SW480 (cell line): ENCODE measurements around the gene SYT2.
"Not testable (repeated sequence)": the region's sequence is repeated elsewhere in the genome, so short reads cannot be mapped to it uniquely, and the experiment has no call there.

Experiments used
- DNase-seq: peaks from one replicate; pipeline ENCODE4 v3.0.0-alpha.2; 2016; ENCODE audit warnings: low spot score

SYT2 gene

GRCh38 chr1:202643397-202644218 lies 66.6 kb downstream of the SYT2 start:
- DNase-seq: no peak

GRCh38 chr1:202642619-202643291 lies 67.5 kb downstream of the SYT2 start:
- DNase-seq: no peak

- DNase-seq: no peak
These were observed 68.0 kb downstream of the SYT2 start for GRCh38 chr1:202642212-202642611.

DNA sequence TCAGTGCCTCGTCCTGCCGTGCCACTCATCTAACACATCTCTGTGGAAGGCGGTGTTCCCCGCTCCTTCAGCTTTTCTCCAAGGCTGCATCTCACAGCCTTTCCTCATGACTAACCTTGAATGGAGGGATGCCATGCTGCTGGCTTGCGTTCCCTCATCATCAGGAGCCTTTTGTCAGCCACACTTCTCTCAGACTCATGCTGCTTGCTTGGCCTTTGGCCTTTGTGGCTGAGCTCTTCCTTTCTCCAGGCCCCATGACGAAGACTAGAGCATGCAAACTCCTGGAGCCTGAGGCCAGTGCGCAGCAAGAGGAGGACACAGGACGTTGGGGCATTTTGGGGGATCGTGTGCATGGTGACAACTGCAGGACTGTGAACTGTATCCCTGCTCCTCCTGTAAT lies 70.8 kb downstream of the SYT2 start:
- no peak for DNase-seq

GRCh38 chr1:202638701-202639305 lies 71.5 kb downstream of the SYT2 start:
- not testable (repeated sequence) for DNase-seq

DNA sequence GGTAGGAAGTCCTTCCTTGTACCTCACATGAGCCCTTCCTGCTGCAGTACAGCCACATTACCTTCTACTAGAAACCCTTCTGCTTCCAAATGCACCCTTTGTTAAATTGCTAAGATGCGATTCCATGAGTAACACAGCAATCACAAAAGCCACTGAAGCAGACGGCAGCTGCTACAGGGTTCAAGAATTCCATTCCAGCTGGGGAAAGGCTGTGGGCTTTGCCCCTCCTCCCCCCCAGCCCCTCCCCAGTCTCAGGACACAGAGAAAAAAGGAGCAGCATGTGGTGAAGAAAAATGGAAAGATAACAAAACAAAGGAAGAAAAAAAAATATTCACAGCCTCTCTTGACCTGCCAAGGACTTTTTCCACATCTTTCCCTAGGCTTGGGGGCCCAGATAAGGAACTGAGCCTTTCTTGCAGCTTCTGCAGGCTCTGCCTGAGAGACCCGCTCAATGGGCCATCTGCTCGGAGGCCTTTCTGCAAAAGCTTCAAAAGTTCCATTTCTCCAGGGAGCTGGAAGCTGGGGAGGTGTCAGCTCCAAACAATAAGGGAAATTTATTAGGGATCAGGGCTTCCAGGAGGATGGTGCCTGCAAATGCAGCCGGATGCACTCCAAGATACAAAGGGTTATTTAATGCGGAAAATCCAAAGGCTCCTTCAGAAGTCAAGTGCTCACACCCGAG lies 72.1 kb downstream of the SYT2 start:
- no peak for DNase-seq

- not testable (repeated sequence) for DNase-seq
These were observed 72.8 kb downstream of the SYT2 start for GRCh38 chr1:202637321-202638018.

- DNase-seq: not testable (repeated sequence)
These were observed 74.1 kb downstream of the SYT2 start for GRCh38 chr1:202636171-202636570.

DNA sequence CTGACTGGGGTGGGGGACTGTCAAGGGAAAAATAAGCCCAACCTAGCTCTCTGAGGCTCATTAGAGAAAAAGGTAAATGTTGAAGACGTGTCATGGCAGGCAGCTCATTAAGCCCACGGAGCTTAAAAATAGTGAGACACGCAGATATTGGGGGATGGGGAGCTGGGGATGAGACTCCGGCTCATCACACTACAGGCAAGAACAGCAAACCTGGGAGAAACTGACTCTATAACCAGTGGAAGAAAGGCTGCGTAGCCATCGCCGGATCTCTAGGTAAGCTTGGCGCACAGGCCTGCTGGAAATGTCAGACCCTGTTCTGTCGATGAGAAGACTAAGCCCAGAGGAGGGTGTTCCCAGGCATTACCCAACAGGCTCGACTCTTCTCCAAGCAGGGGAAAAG lies 78.0 kb downstream of the SYT2 start:
- no peak for DNase-seq

DNA sequence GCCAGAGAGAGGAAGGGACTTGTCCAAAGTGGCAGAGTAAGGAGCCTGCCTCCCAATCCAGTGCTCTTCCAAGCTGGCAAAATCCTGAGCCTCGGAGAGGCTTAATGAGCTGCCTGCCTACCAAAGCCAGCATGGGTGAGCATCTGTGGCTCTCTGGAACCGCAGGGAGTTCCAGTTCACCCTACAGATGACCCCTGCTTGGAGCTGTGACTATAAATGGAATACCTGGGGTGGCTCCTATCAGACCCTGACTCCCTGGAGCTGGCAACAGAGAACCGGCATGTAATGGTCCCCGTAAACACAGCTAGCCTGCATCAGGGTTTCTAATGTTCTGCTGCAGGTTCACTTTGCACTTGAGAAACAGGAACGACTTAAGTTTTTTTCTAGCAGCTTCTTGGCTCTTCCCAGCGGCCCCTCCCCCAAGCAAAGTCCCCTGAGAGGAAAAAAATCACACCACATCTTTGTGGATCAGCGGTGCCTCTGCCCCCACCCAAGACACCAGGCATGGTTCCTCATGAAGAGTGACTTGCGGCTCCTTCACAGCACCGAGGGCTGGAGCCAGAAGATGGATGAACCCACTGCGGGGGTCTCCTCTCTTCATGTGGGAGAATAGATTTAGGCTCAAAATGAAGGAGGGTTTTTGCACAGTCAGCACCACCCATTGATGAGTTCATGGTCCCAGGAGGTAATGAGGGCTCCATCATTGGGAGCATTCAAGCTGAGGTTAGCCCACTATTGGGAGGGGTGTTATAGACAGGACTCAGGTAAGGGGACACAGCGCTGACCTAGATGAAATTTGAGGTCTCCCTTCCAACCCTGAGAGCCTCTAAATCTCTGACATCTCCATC lies 79.0 kb downstream of the SYT2 start:
- DNase-seq: no peak

- no peak for DNase-seq
These were observed 79.7 kb downstream of the SYT2 start for GRCh38 chr1:202630541-202630940.

DNA sequence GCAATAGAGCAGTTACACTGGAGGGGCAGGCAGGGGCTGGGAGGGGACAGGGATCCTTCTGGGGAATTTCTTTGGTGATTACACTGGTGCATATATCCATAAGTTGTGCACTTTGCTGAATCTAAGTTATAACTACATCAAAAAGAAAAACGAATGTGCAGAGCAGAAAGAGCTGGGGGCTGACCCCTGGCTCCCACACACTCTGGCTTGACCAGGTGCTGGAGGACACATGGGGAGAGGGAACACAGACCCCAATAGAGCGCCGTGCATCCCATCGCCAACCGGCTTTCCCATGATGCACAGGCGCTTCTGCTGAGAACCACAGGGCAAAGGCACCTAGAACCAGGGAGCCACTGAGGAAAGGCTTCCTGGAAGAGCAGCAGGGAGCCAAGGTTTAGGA lies 80.2 kb downstream of the SYT2 start:
- DNase-seq: not testable (repeated sequence)

GRCh38 chr1:202629257-202629811 lies 80.9 kb downstream of the SYT2 start:
- not testable (repeated sequence) for DNase-seq

- DNase-seq: no peak
These were observed 81.5 kb downstream of the SYT2 start for GRCh38 chr1:202628646-202629215.

- DNase-seq: no peak
These were observed 82.3 kb downstream of the SYT2 start for GRCh38 chr1:202627841-202628565.

- DNase-seq: not testable (repeated sequence)
These were observed 83.2 kb downstream of the SYT2 start for GRCh38 chr1:202627036-202627435.

- peak; percentile 43 for DNase-seq
These were observed 84.6 kb downstream of the SYT2 start for GRCh38 chr1:202625416-202626360.

GRCh38 chr1:202624781-202625108 lies 85.5 kb downstream of the SYT2 start:
- no peak for DNase-seq
